ENCODE data around the gene KCNK17. TPM values are rescaled to one million over a fixed set of nuclear protein-coding genes. Genes with fewer than 3 reads are reported as not detected.

The KCNK17 gene
- polyA plus RNA-seq, 1 experiment: not detected

DNA sequence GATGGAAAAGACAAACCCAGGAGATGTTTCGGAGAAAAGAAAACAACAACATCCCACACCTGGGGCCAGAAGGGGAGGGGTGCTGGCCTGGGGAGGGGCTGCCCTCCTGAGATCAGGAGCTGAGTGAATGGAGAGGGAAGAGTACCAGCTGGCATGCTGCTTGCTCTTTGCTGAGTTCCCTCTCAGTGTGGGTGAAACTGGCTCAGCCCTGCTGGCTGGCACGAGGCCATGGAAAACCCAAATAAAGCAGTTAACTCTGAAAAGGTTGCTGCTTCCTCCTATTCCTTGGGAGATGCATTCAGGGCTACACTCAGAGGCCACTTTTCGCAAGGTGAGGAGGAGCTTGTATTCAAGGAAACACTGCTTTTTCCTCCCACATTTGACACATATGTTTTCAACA is 16.3 kb upstream of the KCNK17 start:
- no peak for TF ChIP-seq CTCF (IDR thresholded peaks at IDR 0.05; ENCODE audit: insufficient read depth, low read depth, low read length)
- H3K36me3 ChIP-seq (ENCODE audit: control insufficient read depth, insufficient read depth, low read length): no peaks in the 10 kb centered on the region
- CTCF ChIA-PET: interaction anchor here (0.6 kb wide), 1 partner anchor 75 kb away, joined by 3 read pairs; no protein-coding TSS in a partner anchor
- no peak for DNase-seq (ENCODE audit: low read depth)
- peaks cover 5% of the 10 kb centered on the region; the same call in 1 of the 2 replicates for H3K27me3 ChIP-seq (ENCODE audit: control insufficient read depth, insufficient read depth, low read length)
- H3K4me3 ChIP-seq (ENCODE audit: low read depth, low read length): no peak overlapping the region
- POLR2A ChIA-PET: no interaction called here

DNA sequence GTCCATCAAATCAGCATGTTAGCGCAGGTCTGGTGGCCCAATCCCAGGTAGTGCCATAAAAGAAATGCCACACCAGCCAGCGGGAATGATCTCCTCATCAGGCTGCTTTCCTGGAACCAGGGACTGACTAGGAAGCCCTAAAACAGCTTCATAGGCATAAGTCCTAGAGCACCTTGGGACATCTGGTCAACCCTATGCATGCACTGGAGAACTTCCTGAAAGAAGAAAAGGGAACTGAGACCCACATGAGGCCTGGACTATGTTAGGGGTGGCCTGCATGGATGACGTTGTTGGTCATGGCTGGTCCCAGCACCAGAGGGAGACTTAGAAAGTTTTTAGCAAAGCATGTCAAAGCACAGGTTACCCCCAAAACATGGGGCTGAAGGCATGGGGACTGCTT is 15.8 kb upstream of the KCNK17 start:
- CTCF ChIA-PET: interaction anchor here (0.6 kb wide), 1 partner anchor 74 kb away, joined by 3 read pairs; no protein-coding TSS in a partner anchor
- Histone ChIP-seq H3K4me3 (ENCODE audit: low read depth, low read length) (no peak overlapping the region), H3K36me3 (ENCODE audit: control insufficient read depth, insufficient read depth, low read length) (no peaks in the 10 kb centered on the region), H3K27me3 (ENCODE audit: control insufficient read depth, insufficient read depth, low read length) (peaks cover 5% of the 10 kb centered on the region; the same call in 1 of the 2 replicates)
- DNase-seq (ENCODE audit: low read depth): no peak
- TF ChIP-seq CTCF (IDR thresholded peaks at IDR 0.05; ENCODE audit: insufficient read depth, low read depth, low read length): no peak
- POLR2A ChIA-PET: no interaction called here

GRCh38 chr6:39328066-39328465 is 13.8 kb upstream of the KCNK17 start:
- Histone ChIP-seq H3K27me3 (ENCODE audit: control insufficient read depth, insufficient read depth, low read length) (peaks cover 5% of the 10 kb centered on the region; the same call in 1 of the 2 replicates), H3K36me3 (ENCODE audit: control insufficient read depth, insufficient read depth, low read length) (no peaks in the 10 kb centered on the region), H3K4me3 (ENCODE audit: low read depth, low read length) (no peak overlapping the region)
- DNase-seq (ENCODE audit: low read depth): no peak
- CTCF ChIA-PET: no interaction called here
- TF ChIP-seq CTCF (IDR thresholded peaks at IDR 0.05; ENCODE audit: insufficient read depth, low read depth, low read length): no peak
- POLR2A ChIA-PET: no interaction called here

- no peak for TF ChIP-seq CTCF (IDR thresholded peaks at IDR 0.05; ENCODE audit: insufficient read depth, low read depth, low read length)
- CTCF ChIA-PET: interaction anchor here (0.8 kb wide), 1 partner anchor 9 kb away, joined by 3 read pairs; no protein-coding TSS in a partner anchor
- POLR2A ChIA-PET: no interaction called here
- H3K4me3 ChIP-seq (ENCODE audit: low read depth, low read length): no peak overlapping the region
- no peak for DNase-seq (ENCODE audit: low read depth)
- H3K36me3 ChIP-seq (ENCODE audit: control insufficient read depth, insufficient read depth, low read length): no peaks in the 10 kb centered on the region
- peaks cover 5% of the 10 kb centered on the region; the same call in 1 of the 2 replicates for H3K27me3 ChIP-seq (ENCODE audit: control insufficient read depth, insufficient read depth, low read length)
Observed at GRCh38 chr6:39327507-39327906, 13.3 kb upstream of the KCNK17 start.

GRCh38 chr6:39322306-39322850 is 8.2 kb upstream of the KCNK17 start, which contains the start of gene KCNK16:
Gene KCNK16, minus strand, starts transcription at chr6:39322702. Its CDS starts 162 bp downstream, at chr6:39322540.
- no peaks in the 10 kb centered on the region for H3K36me3 ChIP-seq (ENCODE audit: control insufficient read depth, insufficient read depth, low read length)
- no peak within 1 kb of the TSS for H3K4me3 ChIP-seq (ENCODE audit: low read depth, low read length)
- POLR2A ChIA-PET: no interaction called here
- no peak for DNase-seq (ENCODE audit: low read depth)
- TF ChIP-seq CTCF (IDR thresholded peaks at IDR 0.05; ENCODE audit: insufficient read depth, low read depth, low read length): no peak
- H3K27me3 ChIP-seq (ENCODE audit: control insufficient read depth, insufficient read depth, low read length): peaks cover 2% of the 10 kb centered on the region; the same call in 1 of the 2 replicates
- CTCF ChIA-PET: interaction anchor here (0.6 to 1.1 kb wide), 4 partner anchors 12 to 305 kb away, joined by 3 read pairs; no protein-coding TSS in a partner anchor
